Measurements from ENCODE around the gene PARVB. TPM values are rescaled to one million over a fixed set of nuclear protein-coding genes. Genes with fewer than 3 reads are reported as not detected.

PARVB gene
- total and polyA plus RNA-seq, 9 donors = 12.3 to 62.9 (median 39.1) TPM

DNA sequence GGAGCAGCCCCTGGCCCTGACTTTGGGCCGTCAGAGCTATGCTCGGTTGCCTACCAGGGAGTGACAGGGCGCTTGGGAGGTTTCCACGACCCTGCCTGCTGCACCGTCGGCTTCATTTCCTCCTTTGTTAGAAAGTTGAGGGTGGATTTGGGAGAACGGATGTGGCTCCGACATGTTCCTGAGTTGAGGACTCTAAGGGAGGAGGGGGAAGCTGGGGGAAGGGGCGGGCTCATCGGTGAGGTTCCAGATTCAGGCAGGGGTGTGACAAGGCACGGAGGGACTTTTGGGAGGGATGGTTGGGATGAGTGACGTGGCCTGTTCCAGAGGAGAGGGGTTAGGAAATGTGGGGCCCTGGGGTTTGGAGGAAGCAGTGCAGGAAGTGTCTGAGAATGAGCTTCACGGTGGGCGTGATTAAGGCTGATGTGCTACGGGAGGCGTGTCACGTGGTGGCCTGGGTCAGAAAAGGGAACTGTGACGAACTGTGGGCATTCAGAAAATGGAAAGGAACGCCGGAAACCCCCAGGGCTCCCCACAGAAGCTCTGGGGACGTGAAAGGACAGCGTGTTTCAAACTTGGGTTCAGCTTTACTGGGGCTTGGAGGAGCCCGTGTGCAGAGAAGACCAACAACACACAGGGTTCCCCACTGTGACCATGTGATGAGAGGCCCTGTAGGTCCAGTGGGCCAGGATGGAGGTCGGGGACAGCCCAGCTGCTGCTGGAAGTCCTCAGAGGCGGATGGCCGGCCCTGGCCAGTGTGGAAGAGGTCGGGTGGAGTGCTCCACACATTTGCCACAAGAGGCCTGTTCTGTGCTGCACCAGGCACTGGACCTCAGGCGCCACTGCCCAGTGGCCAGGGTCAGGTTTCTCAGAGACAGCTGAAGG lies 2.8 kb downstream of the PARVB start:
- Histone ChIP-seq H3K4me3 (no peak overlapping the region), H3K27me3 (no peaks in the 10 kb centered on the region), H3K36me3 (no peaks in the 10 kb centered on the region), H3K27ac (peak overlapping the region in 1 of 2 donors; percentile 42), H3K4me1 (ENCODE audit: insufficient read depth) (peaks cover 5% of the 10 kb centered on the region), H3K9me3 (no peaks in the 10 kb centered on the region)
- peak in 1 of 5 donors; percentile 42 for DNase-seq
- WGBS, 3 donors = 77 to 90% (median 87%) methylated on average over 28 of the region's 28 CpGs
- intact Hi-C loops (cut with DNase I) = no loop called here
- TF ChIP-seq POLR2A (IDR thresholded peaks at IDR 0.05) = no peak
- TF ChIP-seq, protein P1, sequence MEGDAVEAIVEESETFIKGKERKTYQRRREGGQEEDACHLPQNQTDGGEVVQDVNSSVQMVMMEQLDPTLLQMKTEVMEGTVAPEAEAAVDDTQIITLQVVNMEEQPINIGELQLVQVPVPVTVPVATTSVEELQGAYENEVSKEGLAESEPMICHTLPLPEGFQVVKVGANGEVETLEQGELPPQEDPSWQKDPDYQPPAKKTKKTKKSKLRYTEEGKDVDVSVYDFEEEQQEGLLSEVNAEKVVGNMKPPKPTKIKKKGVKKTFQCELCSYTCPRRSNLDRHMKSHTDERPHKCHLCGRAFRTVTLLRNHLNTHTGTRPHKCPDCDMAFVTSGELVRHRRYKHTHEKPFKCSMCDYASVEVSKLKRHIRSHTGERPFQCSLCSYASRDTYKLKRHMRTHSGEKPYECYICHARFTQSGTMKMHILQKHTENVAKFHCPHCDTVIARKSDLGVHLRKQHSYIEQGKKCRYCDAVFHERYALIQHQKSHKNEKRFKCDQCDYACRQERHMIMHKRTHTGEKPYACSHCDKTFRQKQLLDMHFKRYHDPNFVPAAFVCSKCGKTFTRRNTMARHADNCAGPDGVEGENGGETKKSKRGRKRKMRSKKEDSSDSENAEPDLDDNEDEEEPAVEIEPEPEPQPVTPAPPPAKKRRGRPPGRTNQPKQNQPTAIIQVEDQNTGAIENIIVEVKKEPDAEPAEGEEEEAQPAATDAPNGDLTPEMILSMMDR (IDR thresholded peaks at IDR 0.05) = no peak
- TF ChIP-seq EP300 (IDR thresholded peaks at IDR 0.05) = no peak

DNA sequence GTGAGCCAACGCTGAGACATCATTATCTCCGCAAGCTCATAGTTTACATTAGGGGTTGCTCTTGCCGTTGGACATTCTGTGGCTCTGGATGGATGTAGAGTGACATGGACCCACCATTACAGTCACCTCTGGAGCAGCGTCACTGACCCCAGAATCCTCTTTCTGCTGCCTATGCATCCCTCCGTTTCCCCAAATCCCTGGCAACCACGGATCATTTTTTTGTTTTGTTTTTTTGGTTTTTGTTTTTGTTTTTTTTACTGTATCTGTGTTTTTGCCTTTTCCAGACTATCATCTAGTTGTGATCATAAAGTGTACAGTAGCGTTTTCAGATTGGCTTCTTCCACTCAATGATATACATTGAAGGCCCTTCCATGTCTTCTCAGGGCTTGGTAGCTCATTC lies 4.0 kb downstream of the PARVB start:
- intact Hi-C loops (cut with DNase I) = no loop called here
- TF ChIP-seq, protein P1 (IDR thresholded peaks at IDR 0.05) = no peak
- TF ChIP-seq EP300 (IDR thresholded peaks at IDR 0.05) = no peak
- no peak for TF ChIP-seq POLR2A (IDR thresholded peaks at IDR 0.05)
- Histone ChIP-seq H3K27me3 (no peaks in the 10 kb centered on the region), H3K9me3 (no peaks in the 10 kb centered on the region), H3K4me3 (no peak overlapping the region), H3K4me1 (ENCODE audit: insufficient read depth) (peaks cover 5% of the 10 kb centered on the region), H3K27ac (no peak overlapping the region), H3K36me3 (no peaks in the 10 kb centered on the region)
- WGBS, 3 donors = 75 to 78% (median 77%) methylated on average over 7 of the region's 7 CpGs
- no peak for DNase-seq

- no peak for DNase-seq
- whole genome bisulfite sequencing, 3 donors = 64 to 87% (median 77%) methylated on average over 4 of the region's 4 CpGs
- H3K36me3 ChIP-seq = no peaks in the 10 kb centered on the region
- no peak overlapping the region for H3K4me3 ChIP-seq
- no peaks in the 10 kb centered on the region for H3K9me3 ChIP-seq
- H3K27ac ChIP-seq = no peak overlapping the region
- TF ChIP-seq, protein P1 (IDR thresholded peaks at IDR 0.05) = no peak
- TF ChIP-seq EP300 (IDR thresholded peaks at IDR 0.05) (no peak), POLR2A (IDR thresholded peaks at IDR 0.05) (no peak)
- intact Hi-C loops (cut with DNase I) = no loop called here
- H3K27me3 ChIP-seq = no peaks in the 10 kb centered on the region
- peaks cover 3% of the 10 kb centered on the region for H3K4me1 ChIP-seq (ENCODE audit: insufficient read depth)
These were observed 5.0 kb downstream of the PARVB start for GRCh38 chr22:44029069-44029468.

GRCh38 chr22:44030051-44030701 lies 6.1 kb downstream of the PARVB start:
- Histone ChIP-seq H3K4me3 (no peak overlapping the region), H3K27me3 (no peaks in the 10 kb centered on the region), H3K4me1 (ENCODE audit: insufficient read depth) (peaks cover 3% of the 10 kb centered on the region), H3K27ac (no peak overlapping the region), H3K9me3 (no peaks in the 10 kb centered on the region), H3K36me3 (no peaks in the 10 kb centered on the region)
- no peak for TF ChIP-seq POLR2A (IDR thresholded peaks at IDR 0.05)
- TF ChIP-seq, protein P1 (IDR thresholded peaks at IDR 0.05) = no peak
- no peak for TF ChIP-seq EP300 (IDR thresholded peaks at IDR 0.05)
- 92 to 95% (median 92%) methylated on average over 18 of the region's 18 CpGs for WGBS, 3 donors
- DNase-seq = no peak
- intact Hi-C loops (cut with DNase I) = no loop called here
